Calu3 (cell line): ENCODE measurements around the gene NUFIP1. TPM values are rescaled to one million over a fixed set of nuclear protein-coding genes. Genes with fewer than 3 reads are reported as not detected.

Source experiments
- BruUV-seq: library from RNA; stranded (reverse); fragments of 400-500 nt; replicated peaks from 2 replicates; lab custom pipeline; 2021; lab: Mats Ljungman, UMichigan
- CTCF ChIA-PET: fragments of 300-600 bp; sonication (Branson Sonifier 250); formaldehyde crosslinking; loops from one replicate; lab custom pipeline; 2022; ENCODE audit warnings: antibody characterized with exemption; lab: Charles Lee
- DNase-seq: peaks from one replicate; pipeline ENCODE4 v3.0.0; 2022
- H3K27ac Mint-ChIP-seq: one replicate; pipeline ENCODE4 v1.8.0; 2022; ENCODE audit warnings: mixed read lengths; ENCODE audit not compliant: unreplicated experiment
- H3K27me3 Mint-ChIP-seq: one replicate; pipeline ENCODE4 v1.8.0; 2022; ENCODE audit warnings: mixed read lengths; ENCODE audit not compliant: unreplicated experiment
- H3K36me3 Mint-ChIP-seq: one replicate; pipeline ENCODE4 v1.8.0; 2022; ENCODE audit warnings: mild to moderate bottlenecking, moderate library complexity, mixed read lengths; ENCODE audit not compliant: insufficient read depth, unreplicated experiment
- H3K4me1 Mint-ChIP-seq: one replicate; pipeline ENCODE4 v1.8.0; 2022; ENCODE audit warnings: mild to moderate bottlenecking, low read depth, mixed read lengths; ENCODE audit not compliant: unreplicated experiment
- H3K4me3 Mint-ChIP-seq: one replicate; pipeline ENCODE4 v1.8.0; 2022; ENCODE audit warnings: mild to moderate bottlenecking, low read depth, moderate library complexity, mixed read lengths; ENCODE audit not compliant: unreplicated experiment
- H3K9me3 Mint-ChIP-seq: one replicate; pipeline ENCODE4 v1.8.0; 2022; ENCODE audit warnings: low read depth, mixed read lengths; ENCODE audit not compliant: unreplicated experiment
- intact Hi-C: fragments of 100-400 bp; cut with micrococcal nuclease; formaldehyde crosslinking; loops from one replicate; pipeline ENCODE4 v1.10.0; 2022; ENCODE audit not compliant: unreplicated experiment
- total RNA-seq: library from RNA; stranded (reverse); gene quantifications from 2 replicates; pipeline ENCODE4 v1.2.3, GENCODE V29; 2022
- TF ChIP-seq, protein P1 (sequence below): fragments of 200-600 bp; IDR thresholded peaks from one replicate; pipeline ENCODE4 v1.8.0; 2022; ENCODE audit warnings: antibody characterized with exemption; ENCODE audit not compliant: unreplicated experiment

The NUFIP1 gene
- total RNA-seq, 1 experiment from 2014 or later = 6.6 TPM

DNA sequence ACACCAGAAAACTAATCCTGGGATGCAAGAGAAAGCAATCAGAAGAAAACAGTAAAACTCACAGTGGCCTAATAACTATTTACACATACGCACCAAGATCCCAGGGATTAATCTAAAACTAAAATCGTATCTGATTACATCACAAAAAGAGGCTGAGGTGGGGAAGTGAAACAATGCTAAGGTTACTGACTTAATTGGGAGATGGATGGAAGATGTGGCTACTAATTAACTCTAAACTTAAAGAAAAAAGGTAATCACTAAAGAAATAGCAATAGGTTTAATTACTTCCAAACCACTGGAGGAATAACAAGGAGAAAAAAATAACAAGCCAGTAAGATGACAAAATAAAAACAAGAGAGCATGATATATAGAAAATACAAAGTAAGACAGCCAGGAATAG lies 50.4 kb downstream of the NUFIP1 start:
- Mint-ChIP-seq H3K9me3 (no peaks in the 10 kb centered on the region), H3K4me1 (no peaks in the 10 kb centered on the region), H3K27me3 (no peaks in the 10 kb centered on the region), H3K27ac (no peak overlapping the region), H3K4me3 (no peak overlapping the region), H3K36me3 (peaks cover 5% of the 10 kb centered on the region)
- TF ChIP-seq, protein P1, sequence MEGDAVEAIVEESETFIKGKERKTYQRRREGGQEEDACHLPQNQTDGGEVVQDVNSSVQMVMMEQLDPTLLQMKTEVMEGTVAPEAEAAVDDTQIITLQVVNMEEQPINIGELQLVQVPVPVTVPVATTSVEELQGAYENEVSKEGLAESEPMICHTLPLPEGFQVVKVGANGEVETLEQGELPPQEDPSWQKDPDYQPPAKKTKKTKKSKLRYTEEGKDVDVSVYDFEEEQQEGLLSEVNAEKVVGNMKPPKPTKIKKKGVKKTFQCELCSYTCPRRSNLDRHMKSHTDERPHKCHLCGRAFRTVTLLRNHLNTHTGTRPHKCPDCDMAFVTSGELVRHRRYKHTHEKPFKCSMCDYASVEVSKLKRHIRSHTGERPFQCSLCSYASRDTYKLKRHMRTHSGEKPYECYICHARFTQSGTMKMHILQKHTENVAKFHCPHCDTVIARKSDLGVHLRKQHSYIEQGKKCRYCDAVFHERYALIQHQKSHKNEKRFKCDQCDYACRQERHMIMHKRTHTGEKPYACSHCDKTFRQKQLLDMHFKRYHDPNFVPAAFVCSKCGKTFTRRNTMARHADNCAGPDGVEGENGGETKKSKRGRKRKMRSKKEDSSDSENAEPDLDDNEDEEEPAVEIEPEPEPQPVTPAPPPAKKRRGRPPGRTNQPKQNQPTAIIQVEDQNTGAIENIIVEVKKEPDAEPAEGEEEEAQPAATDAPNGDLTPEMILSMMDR = no peak
- no peak for DNase-seq
- CTCF ChIA-PET = no interaction called here
- intact Hi-C loops = no loop called here
- no TSS peak for BruUV-seq

DNA sequence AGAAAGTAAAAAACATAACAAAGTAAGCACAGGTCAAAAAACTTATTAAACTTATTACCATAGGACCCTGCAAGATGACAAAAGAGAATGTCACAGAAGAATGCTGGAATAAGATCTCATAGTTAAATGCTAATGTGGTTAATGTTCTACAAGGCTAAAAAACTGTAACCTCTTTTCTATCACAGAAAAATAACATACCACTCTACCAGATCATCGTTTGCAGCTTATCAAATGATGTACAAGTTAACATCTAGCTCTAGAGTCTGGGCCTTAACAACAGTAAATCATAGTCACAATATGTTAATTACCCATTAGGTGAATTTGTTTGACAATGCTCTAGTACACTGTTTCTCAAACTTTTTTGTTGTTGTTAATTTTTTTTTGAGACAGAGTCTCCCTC lies 53.0 kb downstream of the NUFIP1 start:
- TF ChIP-seq, protein P1 = no peak
- intact Hi-C loops = no loop called here
- CTCF ChIA-PET = interaction anchor here (0.7 to 0.9 kb wide), 2 partner anchors 18 to 34 kb away, joined by 3 to 5 read pairs; no protein-coding TSS in a partner anchor
- Mint-ChIP-seq H3K27me3 (no peaks in the 10 kb centered on the region), H3K36me3 (no peaks in the 10 kb centered on the region), H3K4me1 (no peaks in the 10 kb centered on the region), H3K4me3 (no peak overlapping the region), H3K27ac (no peak overlapping the region), H3K9me3 (no peaks in the 10 kb centered on the region)
- DNase-seq = no peak
- no TSS peak for BruUV-seq

DNA sequence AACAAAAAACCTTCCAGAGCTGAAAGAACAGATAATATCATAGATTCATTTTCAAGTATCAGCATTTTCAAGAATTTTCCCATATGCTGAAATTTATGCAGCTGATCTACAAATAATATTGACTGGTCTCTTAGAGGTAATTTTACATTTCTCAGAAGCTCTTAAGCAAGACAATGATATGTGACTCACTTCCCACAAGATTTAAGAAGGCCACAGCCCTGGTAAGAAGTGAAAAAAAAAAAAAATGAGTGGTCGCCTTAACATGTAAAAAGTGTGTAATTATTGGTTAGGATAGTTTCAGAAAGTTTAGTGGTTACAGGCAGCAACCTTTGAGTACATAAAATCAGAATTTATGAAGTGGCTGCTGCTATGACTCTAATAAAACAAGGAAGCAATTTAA lies 54.5 kb downstream of the NUFIP1 start:
- CTCF ChIA-PET = no interaction called here
- no TSS peak for BruUV-seq
- Mint-ChIP-seq H3K36me3 (no peaks in the 10 kb centered on the region), H3K9me3 (no peaks in the 10 kb centered on the region), H3K4me1 (no peaks in the 10 kb centered on the region), H3K27me3 (no peaks in the 10 kb centered on the region), H3K4me3 (no peak overlapping the region), H3K27ac (no peak overlapping the region)
- intact Hi-C loops = no loop called here
- TF ChIP-seq, protein P1 = no peak
- DNase-seq = no peak

DNA sequence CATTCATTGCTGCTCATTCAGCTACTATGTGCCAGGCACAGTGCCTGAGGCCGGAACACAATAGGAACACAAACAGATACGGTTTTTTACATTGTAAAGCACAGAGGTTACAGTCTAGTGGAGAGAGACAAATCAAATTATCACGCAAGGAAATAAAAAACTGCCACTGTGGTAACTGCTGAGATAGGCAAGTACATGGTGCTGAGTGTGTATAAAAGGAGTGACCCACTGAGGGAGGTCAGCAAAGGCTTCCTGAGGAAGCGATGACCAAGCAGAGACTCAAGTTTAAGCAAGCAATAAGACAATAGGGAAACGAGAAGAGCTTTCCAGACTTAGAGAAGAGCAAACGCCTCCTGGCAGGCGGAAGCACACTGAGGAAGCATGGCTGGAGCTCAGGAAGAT lies 56.4 kb downstream of the NUFIP1 start:
- DNase-seq = no peak
- TF ChIP-seq, protein P1 = no peak
- Mint-ChIP-seq H3K36me3 (no peaks in the 10 kb centered on the region), H3K27me3 (no peaks in the 10 kb centered on the region), H3K4me3 (no peak overlapping the region), H3K27ac (no peak overlapping the region), H3K9me3 (no peaks in the 10 kb centered on the region), H3K4me1 (no peaks in the 10 kb centered on the region)
- no TSS peak for BruUV-seq
- intact Hi-C loops = no loop called here
- CTCF ChIA-PET = no interaction called here
